ENCODE measurements around the gene KIAA1755.

KIAA1755 gene

DNA sequence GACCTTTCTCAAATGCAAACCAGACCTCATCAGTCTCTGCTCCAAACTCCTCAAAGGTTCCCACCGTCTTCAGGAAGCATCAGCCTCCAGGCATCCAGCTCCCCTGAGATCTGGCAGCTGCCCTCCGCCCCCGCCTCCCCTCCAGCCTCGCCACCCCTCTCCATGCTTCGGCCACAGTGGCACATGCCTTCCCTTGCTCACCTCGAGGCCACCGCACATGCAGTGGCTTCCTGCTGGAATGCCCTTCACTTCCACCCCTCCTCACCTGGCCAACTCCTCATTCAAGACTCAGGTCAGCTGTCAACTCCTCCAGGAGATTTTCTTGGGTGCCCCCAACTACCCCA lies 13.4 kb downstream of the KIAA1755 start:
- intact Hi-C loops (cut with DNase I; ENCODE audit: low total_unique reads), result loop anchor here (10.0 kb wide), 1 partner anchor 48 kb away; no protein-coding TSS in a partner anchor
- H3K4me3 ChIP-seq, result no peak overlapping the region
- H3K36me3 ChIP-seq, result peaks cover 6 to 13% (median 13%) of the 10 kb centered on the region in 3 donors
- no peak overlapping the region for H3K27ac ChIP-seq
- no peak for DNase-seq
- H3K9me3 ChIP-seq, result peaks cover 2 to 14% (median 12%) of the 10 kb centered on the region in 3 donors
- peaks cover 0 to 20% (median 8%) of the 10 kb centered on the region in 4 donors for H3K4me1 ChIP-seq
- TF ChIP-seq, protein P1, sequence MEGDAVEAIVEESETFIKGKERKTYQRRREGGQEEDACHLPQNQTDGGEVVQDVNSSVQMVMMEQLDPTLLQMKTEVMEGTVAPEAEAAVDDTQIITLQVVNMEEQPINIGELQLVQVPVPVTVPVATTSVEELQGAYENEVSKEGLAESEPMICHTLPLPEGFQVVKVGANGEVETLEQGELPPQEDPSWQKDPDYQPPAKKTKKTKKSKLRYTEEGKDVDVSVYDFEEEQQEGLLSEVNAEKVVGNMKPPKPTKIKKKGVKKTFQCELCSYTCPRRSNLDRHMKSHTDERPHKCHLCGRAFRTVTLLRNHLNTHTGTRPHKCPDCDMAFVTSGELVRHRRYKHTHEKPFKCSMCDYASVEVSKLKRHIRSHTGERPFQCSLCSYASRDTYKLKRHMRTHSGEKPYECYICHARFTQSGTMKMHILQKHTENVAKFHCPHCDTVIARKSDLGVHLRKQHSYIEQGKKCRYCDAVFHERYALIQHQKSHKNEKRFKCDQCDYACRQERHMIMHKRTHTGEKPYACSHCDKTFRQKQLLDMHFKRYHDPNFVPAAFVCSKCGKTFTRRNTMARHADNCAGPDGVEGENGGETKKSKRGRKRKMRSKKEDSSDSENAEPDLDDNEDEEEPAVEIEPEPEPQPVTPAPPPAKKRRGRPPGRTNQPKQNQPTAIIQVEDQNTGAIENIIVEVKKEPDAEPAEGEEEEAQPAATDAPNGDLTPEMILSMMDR (IDR thresholded peaks at IDR 0.05), result no peak
- H3K27me3 ChIP-seq, result no peaks in the 10 kb centered on the region

DNA sequence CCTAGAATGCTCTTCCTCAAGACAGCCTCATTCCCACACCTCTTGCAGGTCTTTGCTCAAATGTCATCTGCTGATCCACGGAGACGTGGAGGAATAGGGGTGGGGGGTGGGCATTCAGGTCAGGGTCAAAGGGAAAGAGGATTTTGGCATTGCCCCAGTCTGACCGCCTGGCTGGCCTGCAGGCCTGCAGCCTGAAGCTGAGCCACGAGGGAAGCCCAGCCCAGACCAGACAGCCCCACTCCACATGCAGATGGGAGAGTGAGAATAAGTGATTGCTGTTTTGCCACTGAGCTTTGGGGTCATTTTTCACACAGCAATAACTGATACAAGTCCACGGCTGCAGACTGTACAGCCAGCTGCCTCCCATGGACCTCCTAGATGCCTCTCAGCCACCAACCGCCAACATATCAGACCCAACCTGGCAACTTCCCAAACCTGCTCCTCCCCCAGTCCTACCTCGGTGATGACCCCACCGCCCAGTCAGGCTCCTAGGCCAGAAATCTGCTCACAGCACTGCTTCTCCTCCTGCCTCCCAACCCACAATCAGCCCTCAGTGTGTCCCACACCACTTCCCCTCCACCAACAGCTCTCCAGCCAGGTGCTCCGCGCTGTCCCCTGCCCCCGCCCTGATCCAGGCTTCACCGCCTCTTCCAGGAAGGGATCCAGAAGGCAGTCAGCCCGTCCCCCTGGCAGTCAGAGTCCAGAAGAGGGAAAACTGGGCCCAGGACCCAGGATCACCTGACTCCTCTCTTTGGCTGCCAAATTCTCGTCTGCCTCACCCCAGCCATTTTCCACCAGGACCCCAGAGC lies 14.0 kb downstream of the KIAA1755 start:
- Histone ChIP-seq H3K9me3 (peaks cover 2 to 18% (median 14%) of the 10 kb centered on the region in 3 donors), H3K27ac (no peak overlapping the region), H3K4me1 (peaks cover 0 to 14% (median 5%) of the 10 kb centered on the region in 4 donors), H3K4me3 (no peak overlapping the region), H3K36me3 (peaks cover 12 to 19% (median 17%) of the 10 kb centered on the region in 3 donors), H3K27me3 (no peaks in the 10 kb centered on the region)
- TF ChIP-seq, protein P1 (IDR thresholded peaks at IDR 0.05), result no peak
- no peak for DNase-seq
- intact Hi-C loops (cut with DNase I; ENCODE audit: low total_unique reads), result loop anchor here (10.0 kb wide), 1 partner anchor 48 kb away; no protein-coding TSS in a partner anchor

DNA sequence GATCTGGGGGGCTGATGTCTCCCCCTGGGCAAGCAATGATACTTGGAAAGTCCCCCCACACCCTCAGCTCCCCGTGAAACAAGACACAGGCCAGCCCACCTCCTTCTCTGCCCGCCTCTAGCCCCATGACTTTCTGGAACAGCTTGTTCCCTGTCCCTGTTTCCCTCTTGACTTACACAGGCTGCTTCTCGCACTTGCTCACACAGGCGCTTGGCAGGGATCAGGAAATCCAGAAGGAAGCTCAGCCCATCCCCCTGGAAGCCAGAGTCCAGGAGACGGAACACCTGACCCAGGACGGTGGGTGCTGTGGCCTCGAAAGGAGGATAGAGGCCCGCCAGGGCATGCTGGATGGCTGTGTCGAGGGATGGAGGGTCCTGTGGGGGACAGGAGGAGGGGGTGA lies 14.8 kb downstream of the KIAA1755 start:
- Histone ChIP-seq H3K27ac (no peak overlapping the region), H3K9me3 (peaks cover 2 to 19% (median 14%) of the 10 kb centered on the region in 3 donors), H3K4me3 (no peak overlapping the region), H3K36me3 (peaks cover 17 to 25% (median 23%) of the 10 kb centered on the region in 3 donors), H3K27me3 (no peaks in the 10 kb centered on the region), H3K4me1 (peaks cover 0 to 8% (median 4%) of the 10 kb centered on the region in 4 donors)
- TF ChIP-seq, protein P1 (IDR thresholded peaks at IDR 0.05), result no peak
- intact Hi-C loops (cut with DNase I; ENCODE audit: low total_unique reads), result loop anchor here (10.0 kb wide), 1 partner anchor 49 kb away; no protein-coding TSS in a partner anchor
- no peak for DNase-seq

DNA sequence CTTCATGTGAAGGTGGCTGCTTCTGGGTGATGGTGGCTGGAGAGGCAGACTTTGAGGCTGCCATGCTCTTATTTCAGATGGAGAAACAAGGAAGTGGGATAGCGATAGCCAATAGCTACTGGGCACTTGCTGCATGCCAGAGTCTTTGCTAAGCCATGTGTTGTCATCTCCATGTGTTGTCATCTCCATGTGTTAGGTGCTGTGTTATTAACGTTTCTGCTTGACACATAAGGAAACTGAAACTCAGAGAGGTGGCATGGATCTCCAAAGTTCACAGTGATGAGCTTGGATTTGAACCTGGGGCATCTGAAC lies 16.9 kb downstream of the KIAA1755 start:
- intact Hi-C loops (cut with DNase I; ENCODE audit: low total_unique reads), result loop anchor here (10.0 kb wide), 1 partner anchor 51 kb away; no protein-coding TSS in a partner anchor
- Histone ChIP-seq H3K4me3 (no peak overlapping the region), H3K27me3 (no peaks in the 10 kb centered on the region), H3K36me3 (peaks cover 17 to 36% (median 33%) of the 10 kb centered on the region in 3 donors), H3K9me3 (peaks cover 2 to 19% (median 14%) of the 10 kb centered on the region in 3 donors), H3K27ac (no peak overlapping the region), H3K4me1 (peaks cover 0 to 8% (median 4%) of the 10 kb centered on the region in 4 donors)
- TF ChIP-seq, protein P1 (IDR thresholded peaks at IDR 0.05), result no peak
- DNase-seq, result no peak

DNA sequence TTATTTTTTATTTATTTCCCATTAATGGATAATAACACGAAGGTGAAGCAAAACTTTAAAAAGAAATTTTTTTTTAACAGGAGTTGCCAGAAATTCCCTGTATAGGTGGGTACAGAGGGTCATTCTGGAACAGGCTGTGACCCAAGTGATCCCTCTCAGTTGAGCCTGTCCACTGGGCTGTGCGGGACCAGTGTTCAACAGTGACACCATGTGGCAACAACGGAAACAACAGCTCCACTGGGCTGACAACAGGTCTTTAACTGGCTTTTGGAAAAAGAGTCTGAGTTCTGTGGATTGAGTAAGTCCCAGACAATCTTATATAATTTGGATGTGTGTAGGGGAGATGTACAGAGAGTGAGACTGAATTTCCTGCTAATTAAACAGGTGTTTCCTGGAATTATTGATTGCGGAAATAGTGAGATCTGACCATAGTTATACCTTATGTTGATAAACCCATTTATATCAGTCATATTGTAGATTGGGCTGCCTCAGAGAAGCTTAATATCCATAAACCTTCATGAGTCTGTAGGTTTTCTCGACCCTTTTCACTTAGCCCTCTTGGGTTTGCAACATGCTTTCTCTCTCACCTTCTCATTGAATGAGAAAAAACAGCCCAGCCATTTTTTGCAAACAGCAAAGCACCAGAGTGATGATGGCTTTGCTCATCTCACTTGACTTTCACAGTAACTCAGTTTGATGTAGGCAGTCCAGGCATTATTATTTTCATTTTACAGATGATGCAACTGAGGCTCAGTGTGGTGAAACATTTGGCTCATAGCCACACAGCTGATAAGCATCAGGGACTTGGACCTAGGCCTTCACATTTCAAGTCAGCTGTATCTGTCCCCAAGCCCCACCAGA lies 17.5 kb downstream of the KIAA1755 start:
- no peak overlapping the region for H3K4me3 ChIP-seq
- no peak for DNase-seq
- TF ChIP-seq, protein P1 (IDR thresholded peaks at IDR 0.05), result no peak
- H3K9me3 ChIP-seq, result peaks cover 2 to 19% (median 14%) of the 10 kb centered on the region in 3 donors
- peaks cover 17 to 41% (median 33%) of the 10 kb centered on the region in 3 donors for H3K36me3 ChIP-seq
- intact Hi-C loops (cut with DNase I; ENCODE audit: low total_unique reads), result loop anchor here (10.0 kb wide), 1 partner anchor 52 kb away; no protein-coding TSS in a partner anchor
- H3K27me3 ChIP-seq, result no peaks in the 10 kb centered on the region
- H3K4me1 ChIP-seq, result peaks cover 0 to 8% (median 4%) of the 10 kb centered on the region in 4 donors
- no peak overlapping the region for H3K27ac ChIP-seq

Measured in tibial artery (tissue), 4 donors.